ENCODE results near the gene ARMC5. TPM values are rescaled to one million over a fixed set of nuclear protein-coding genes. Genes with fewer than 3 reads are reported as not detected.
"Not testable (repeated sequence)": the region's sequence is repeated elsewhere in the genome, so short reads cannot be mapped to it uniquely, and the experiment has no call there.

ARMC5 gene, protein sequence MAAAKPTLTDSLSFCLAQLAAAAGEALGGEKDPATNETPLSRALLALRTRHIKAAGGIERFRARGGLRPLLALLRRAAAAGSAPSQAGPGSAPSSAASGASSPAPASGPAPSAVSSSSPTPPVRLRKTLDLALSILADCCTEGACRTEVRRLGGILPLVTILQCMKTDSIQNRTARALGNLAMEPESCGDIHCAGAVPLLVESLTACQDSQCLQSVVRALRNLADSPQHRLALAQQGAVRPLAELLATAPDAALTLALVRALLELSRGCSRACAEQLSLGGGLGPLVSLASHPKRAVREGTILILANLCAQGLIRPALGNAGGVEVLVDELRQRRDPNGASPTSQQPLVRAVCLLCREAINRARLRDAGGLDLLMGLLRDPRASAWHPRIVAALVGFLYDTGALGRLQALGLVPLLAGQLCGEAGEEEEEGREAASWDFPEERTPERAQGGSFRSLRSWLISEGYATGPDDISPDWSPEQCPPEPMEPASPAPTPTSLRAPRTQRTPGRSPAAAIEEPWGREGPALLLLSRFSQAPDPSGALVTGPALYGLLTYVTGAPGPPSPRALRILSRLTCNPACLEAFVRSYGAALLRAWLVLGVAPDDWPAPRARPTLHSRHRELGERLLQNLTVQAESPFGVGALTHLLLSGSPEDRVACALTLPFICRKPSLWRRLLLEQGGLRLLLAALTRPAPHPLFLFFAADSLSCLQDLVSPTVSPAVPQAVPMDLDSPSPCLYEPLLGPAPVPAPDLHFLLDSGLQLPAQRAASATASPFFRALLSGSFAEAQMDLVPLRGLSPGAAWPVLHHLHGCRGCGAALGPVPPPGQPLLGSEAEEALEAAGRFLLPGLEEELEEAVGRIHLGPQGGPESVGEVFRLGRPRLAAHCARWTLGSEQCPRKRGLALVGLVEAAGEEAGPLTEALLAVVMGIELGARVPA
- 10 to 100 TPM in 3 of 5 donors, 1 to 10 TPM in 2; 7.4 to 17.4 (median 10.1) TPM for polyA plus RNA-seq (ENCODE audit: insufficient read depth in 1 of 5, insufficient read length in 5 of 5, low replicate concordance in 1 of 5)
- long read RNA-seq, donor 1, full-length matches to known transcripts: 14 of 14 reads
- long read RNA-seq, donor 1, partial matches to known transcripts: 0 of 14 reads
- long read RNA-seq, donor 1, other reads (novel, unspliced or antisense): 0 of 14 reads
- long read RNA-seq, donor 2, full-length matches to known transcripts: 3 of 3 reads
- long read RNA-seq, donor 2, partial matches to known transcripts: 0 of 3 reads
- long read RNA-seq, donor 2, other reads (novel, unspliced or antisense): 0 of 3 reads
- long read RNA-seq, donor 3, transcript ARMC5-201 (6 exons, 3,612 nt): major isoform, 7 of 20 reads
- long read RNA-seq, donor 3, partial matches to known transcripts: 11 of 20 reads
- long read RNA-seq, donor 3, other reads (novel, unspliced or antisense): 0 of 20 reads
- long read RNA-seq, donor 4, partial matches to known transcripts: 0 of 4 reads
- long read RNA-seq, donor 4, other reads (novel, unspliced or antisense): 0 of 4 reads
- long read RNA-seq, donor 5, transcript ARMC5-201 (6 exons, 3,612 nt): major isoform, 6 of 11 reads
- long read RNA-seq, donor 5, transcript ARMC5-208 (2 exons, 723 nt): minor isoform, 5 of 11 reads
- long read RNA-seq, donor 5, partial matches to known transcripts: 0 of 11 reads
- long read RNA-seq, donor 5, other reads (novel, unspliced or antisense): 0 of 11 reads
- long read RNA-seq, donor 6, full-length matches to known transcripts: 8 of 8 reads
- long read RNA-seq, donor 6, partial matches to known transcripts: 0 of 8 reads
- long read RNA-seq, donor 6, other reads (novel, unspliced or antisense): 0 of 8 reads
- long read RNA-seq, donor 7, full-length matches to known transcripts: 10 of 17 reads
- long read RNA-seq, donor 7, partial matches to known transcripts: 7 of 17 reads
- long read RNA-seq, donor 7, other reads (novel, unspliced or antisense): 0 of 17 reads
- long read RNA-seq, donor 8, full-length matches to known transcripts: 1 of 1 reads
- long read RNA-seq, donor 8, partial matches to known transcripts: 0 of 1 reads
- long read RNA-seq, donor 8, other reads (novel, unspliced or antisense): 0 of 1 reads

DNA sequence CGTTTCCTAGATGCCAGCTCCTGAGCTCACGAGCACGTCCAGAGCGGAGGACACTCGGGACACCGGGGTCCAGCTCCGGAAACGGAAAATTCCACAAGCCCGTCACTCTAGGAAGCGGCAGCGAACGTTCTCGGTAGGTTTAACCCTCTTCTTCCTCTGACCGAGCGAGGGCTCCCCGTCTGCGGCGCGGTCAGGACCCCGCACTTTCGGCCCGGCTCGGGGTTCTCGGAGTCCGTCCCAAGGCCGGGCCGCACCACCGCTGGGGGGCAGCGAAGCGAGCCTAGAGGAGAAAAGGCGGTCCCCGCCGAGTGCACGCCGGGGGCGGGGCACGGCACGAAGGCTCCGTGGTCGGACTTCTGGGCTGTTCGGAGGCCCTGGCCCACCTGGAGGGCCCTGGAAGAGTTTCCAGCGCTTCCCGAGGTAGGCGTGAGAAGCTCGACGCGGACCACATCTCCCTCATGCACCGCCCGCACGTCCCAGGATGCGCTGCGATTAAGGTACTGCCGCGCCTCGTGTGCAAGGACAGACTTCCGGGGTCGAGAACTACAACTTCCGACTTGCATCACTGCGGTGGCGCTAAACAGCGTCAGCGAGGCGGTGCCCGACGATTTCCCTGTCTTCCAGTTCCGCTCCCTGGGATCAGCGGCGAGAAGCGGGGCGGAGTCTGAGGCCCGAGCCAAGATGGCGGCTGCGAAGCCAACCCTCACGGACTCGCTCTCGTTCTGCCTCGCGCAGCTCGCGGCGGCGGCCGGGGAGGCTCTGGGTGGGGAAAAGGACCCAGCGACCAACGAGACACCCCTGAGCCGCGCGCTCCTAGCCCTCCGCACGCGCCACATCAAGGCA lies at the start of gene ARMC5:
ARMC5 (plus strand) TSS at position 658 of the 843 bp plus-strand sequence; CDS start at position 682, 24 bp downstream.
- peak; percentile 97 to 98 for DNase-seq

DNA sequence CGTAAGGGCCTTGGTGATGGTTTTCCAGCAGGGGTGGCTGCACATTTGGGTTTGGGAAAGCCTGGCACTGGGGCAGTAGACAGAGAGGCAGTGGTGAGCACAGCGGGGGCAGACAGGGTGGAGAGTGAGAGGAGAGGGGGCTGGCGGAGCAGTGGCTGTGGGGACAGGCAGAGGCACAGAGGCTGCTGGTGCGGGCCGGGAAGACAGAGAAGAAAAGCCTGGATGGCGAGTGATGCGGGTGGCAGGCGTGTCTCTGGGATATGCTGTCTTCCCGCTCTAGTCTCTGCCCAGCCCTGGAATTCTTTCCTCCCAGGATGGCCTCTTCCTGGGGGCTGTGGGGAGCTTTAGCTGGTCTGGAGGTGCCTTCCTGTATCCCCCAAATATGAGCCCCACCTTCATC lies 49.2 kb upstream of the ARMC5 start:
- DNase-seq: no peak

DNA sequence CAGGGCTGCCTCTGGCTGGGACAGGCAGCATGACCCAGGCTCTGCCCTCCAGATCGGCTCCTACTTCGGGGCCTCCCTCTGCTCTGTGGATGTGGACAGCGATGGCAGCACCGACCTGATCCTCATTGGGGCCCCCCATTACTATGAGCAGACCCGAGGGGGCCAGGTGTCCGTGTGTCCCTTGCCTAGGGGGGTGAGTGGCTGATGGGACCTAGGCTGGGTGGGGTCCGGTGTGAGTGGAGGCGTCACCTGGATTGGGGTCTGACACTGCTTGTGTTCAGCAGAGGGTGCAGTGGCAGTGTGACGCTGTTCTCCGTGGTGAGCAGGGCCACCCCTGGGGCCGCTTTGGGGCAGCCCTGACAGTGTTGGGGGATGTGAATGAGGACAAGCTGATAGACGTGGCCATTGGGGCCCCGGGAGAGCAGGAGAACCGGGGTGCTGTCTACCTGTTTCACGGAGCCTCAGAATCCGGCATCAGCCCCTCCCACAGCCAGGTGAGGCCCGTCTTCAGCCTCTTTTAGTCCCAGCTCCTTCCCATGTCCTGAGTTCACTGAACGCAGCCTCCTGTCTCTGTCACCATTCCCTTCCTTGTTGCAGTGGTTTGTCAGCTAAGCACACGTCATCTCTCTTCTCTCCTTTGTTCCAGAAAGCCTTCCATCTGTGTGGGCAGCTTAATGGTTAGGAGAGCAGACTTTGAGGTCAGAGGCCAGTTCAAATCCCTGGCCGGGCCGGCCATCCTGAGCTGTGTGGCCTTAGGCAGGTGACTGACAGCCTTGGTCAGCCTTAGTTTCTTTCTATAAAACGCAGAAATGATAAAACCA lies 48.1 kb upstream of the ARMC5 start:
- no peak for DNase-seq

DNA sequence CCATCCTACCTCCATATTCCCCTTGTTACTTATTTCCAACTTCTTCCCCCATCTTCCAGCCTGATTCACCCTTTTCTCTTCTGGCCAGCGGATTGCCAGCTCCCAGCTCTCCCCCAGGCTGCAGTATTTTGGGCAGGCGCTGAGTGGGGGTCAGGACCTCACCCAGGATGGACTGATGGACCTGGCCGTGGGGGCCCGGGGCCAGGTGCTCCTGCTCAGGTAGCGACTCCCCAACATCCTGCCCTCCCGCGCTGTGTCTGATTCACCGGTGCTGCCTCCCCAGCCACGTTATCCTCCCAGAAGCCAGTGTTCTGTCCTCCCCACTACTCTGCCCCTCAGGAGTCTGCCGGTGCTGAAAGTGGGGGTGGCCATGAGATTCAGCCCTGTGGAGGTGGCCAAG lies 46.6 kb upstream of the ARMC5 start:
- no peak for DNase-seq

DNA sequence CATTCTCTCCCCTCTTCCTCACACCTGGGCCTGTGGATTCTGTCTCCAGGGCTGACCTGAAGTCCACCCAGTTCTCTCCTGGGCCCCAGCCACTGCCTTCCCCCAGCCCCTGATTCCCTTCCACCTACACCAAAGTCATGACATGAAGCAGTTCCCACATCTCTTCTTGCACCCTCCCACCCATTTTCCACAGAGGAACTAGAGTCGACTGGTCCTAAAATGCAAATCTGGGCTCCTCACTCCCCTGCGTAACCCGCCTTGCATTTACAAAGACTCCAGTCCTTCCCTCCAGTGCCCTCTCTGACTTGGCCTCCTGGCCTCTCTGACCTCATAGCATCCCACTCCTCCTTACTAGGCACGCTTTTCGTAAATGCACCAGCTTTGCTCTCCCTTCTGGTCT lies 45.9 kb upstream of the ARMC5 start:
- DNase-seq: no peak

DNA sequence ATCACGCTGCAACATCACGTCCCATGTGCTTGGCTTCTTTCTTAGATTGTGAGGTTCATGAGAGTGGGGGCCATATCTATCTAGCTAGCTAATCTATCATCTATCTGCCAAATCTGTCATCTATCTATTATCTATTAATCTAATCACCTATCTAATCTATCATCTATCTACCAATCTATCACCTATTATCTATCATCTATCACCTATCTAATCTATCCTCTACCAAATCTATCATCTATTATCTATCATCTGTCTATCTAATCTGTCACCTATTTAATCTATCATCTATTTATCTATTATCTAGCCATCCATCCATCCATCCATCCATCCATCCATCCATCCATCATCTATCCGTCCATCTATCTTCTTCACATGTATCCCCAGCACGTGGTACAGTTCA lies 45.4 kb upstream of the ARMC5 start:
- no peak for DNase-seq

DNA sequence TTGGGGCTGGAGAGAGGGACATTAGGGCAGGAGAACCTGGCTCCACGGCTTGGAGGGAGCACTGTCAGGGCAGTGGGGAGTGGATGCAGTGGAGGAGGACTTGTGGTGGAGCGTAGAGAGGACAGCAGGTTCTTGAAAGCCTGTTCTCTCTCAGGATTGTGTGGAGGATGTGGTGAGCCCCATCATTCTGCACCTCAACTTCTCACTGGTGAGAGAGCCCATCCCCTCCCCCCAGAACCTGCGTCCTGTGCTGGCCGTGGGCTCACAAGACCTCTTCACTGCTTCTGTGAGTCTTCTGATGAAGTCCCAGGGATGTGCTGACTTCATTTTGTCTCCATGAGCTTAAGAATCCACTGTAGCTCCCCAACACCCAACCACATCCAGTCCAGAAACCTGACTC lies 44.6 kb upstream of the ARMC5 start:
- no peak for DNase-seq

DNA sequence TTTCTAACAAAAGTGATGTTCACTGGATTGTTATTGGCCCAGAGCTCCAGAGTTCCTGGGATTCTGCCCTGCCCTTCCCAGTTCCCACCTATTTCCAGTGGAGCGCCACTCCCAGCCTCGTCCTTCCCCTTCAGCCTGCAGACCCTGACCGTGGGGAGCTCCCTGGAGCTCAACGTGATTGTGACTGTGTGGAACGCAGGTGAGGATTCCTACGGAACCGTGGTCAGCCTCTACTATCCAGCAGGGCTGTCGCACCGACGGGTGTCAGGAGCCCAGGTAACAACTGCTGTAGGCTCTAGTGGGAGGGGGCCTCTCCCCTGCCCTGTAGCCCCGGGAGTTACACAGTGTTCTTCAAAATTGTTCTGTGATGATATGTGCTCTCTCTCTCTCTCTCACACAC lies 42.9 kb upstream of the ARMC5 start:
- DNase-seq: no peak

DNA sequence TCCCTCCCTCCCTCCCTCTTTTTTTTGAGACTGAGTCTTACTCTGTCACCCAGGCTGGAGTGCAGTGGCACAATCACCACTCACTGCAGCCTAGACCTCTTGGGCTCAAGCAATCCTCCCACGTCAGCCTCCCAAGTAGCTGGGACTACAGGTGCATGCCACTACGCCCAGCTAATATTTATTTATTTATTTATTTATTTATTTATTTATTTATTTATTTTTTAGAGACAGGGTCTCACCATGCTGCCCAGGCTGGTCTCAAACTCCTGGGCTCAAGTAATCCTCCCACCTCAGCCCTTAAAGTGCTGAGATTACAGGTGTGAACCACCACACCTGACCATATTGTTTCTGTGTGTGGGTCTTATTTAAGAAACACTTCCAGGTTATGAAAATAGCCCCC lies 42.3 kb upstream of the ARMC5 start:
- DNase-seq: not testable (repeated sequence)

DNA sequence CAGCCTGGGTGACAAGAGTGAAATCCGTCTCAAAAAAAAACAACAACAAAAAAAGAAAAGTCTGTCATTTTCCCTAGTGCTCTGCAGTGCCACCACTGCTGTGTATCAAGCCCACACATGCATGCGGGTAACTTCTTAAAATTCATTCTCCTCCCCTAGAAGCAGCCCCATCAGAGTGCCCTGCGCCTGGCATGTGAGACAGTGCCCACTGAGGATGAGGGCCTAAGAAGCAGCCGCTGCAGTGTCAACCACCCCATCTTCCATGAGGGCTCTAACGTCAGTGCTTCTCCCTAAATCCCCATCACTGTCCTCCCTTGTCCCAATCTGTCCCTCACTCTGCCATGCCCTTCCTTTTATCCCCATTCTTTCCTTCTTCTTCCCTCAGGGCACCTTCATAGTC lies 41.4 kb upstream of the ARMC5 start:
- DNase-seq: no peak

DNA sequence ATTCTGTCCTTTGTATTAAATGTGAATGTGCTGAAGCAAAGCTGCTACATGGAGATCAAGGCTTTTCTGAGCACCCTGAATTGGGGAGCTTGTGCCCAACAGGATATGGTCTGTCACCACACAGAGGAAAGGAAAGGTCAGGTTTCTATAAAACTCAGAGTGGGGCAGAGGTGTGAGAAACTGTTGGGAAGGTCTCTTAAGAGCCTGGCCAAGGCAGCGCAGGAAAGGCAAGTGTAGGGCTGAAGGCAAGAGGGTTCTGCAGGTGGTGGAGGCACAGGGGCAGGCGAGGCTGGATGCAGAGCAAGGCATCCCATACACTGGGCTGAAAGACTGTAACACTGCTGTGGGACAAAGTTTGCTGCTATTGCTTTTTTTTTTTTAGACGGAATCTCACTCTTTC lies 39.3 kb upstream of the ARMC5 start:
- no peak for DNase-seq

DNA sequence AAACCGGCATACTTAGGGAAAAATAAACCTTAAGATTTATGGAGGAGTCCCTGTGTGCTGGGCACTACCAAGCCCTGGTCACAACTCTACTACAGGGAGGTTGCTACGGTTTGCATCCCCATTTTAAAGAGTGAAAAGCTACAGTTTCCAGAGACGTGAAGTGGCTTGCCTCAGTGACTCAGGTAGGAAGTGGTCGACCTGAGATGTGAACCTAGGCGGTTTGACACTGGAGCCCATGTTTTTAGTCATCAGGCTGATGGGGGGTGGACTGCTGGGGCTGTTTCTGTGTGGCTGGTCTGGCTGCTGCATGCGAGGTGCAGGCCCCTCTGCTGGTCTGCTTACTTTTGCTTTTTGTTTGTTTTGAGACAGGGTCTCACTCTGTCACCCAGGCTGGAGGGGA lies 37.7 kb upstream of the ARMC5 start:
- no peak for DNase-seq

DNA sequence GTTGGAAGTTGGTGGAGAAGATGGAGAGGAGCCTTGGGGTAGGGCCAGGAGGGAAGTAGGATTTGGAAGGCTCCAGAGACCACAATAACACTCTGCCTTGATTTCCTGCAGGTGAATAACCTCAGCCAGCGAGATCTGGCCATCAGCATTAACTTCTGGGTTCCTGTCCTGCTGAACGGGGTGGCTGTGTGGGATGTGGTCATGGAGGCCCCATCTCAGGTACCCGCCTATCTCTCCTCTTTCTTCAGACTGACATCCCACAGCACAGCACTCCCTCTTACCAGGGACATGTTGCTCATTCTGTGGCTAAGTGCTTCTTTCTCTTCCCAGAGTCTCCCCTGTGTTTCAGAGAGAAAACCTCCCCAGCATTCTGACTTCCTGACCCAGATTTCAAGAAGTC lies 36.1 kb upstream of the ARMC5 start:
- no peak for DNase-seq

DNA sequence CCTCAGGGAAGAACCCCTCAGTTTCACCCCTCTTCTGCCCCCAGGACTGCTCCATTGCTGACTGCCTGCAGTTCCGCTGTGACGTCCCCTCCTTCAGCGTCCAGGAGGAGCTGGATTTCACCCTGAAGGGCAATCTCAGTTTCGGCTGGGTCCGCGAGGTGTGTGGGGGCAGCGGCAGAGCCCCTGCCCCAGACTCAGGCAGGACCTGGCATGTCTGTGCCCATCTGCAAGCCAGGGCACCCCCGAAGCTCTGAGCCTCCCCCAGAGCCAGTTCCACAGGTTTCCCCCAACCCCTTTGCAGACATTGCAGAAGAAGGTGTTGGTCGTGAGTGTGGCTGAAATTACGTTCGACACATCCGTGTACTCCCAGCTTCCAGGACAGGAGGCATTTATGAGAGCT lies 35.5 kb upstream of the ARMC5 start:
- no peak for DNase-seq

DNA sequence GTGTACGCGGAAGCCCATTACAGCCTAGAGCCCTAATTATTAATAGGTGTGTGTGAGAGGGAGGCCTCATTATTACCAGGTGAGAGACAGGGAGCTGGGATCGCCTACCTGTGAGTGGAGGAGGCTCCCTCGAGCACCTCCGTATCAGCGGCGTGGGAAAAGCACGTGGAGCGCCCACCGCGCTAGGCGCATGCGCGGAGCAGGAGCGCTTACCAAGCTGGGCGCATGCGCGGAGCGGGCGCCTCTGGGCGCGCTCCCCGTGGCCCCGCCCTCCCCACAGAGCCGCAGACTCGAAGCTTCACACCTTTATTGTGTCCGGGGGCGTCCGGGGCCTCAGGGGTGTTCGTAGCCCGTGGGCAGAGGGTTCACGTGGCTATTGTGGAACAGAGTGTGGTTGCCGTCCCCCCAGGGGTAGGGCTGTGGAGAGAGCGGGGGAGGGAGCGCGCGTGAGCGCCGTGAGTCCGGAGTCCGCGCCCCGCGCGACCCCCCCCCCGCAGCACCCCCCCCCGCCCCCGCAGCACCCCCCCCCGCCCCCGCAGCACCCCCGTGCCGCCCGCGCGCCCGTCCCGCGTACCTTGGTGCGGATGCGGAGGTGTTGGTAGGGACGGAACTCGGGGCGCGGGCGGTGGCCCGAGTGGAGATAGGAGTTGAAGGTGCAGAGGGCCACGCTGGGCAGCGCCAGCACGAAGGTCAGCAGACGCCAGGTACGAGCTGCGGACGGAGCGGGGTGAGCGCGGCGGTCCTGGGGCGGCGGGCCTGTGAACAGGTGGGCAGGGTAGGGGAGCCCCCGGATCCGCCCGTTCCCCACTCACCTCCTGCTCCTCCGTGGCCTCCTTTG lies 31.6 kb upstream of the ARMC5 start:
- DNase-seq: peak; percentile 24 to 26

DNA sequence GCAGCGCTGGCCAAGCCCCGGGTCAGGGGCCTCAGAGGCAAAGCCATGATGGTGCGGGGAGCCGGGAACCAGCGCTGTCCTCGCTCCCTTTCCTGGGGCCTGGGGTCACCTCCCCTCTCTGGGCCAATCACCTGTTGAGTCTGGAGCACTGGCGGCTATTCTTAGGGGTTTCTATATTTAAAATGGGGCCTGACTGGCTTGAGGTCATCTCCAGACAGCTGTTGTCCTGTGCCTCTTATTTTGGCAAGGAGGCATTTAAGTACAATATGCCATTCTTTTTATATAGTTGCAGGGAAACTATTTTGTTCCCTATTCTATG lies 31.1 kb upstream of the ARMC5 start, which contains the start of gene COX6A2:
COX6A2 (minus strand) TSS at position 82 of the 319 bp plus-strand sequence; CDS start at position 47, 35 bp downstream.
- DNase-seq: no peak

DNA sequence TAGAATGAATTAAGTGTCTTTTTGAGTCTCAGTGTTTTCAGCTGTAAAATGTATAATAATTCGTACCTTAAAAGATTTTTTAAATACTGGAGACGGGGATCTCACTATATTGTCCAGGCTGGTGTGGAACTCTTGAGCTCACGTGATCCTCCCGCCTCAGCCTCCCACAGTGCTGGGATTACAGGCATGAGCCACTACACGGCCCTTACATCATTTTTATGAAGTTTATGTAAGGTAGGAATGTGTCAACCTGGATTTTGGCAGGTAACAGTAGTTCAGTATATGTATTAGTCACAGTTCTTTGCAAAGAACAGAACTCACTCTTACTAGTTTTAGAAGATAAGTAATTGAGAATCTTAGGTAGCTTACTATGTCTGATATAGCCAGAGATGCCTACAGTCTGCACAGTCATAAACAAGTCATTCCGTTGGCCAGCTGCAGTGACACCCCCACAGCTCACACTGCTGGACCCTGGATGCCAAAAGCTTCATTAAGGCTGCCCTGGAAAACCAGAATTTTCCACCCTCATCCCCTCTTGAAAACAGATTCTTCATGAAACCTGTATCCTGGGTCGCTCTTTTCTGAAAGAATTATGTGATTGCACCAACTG lies 30.6 kb upstream of the ARMC5 start:
- no peak for DNase-seq
